Rectal smooth muscle tissue (tissue), 1 donor: ENCODE measurements around the gene ARGLU1.
A peak's percentile ranks its signal among the peaks of the same experiment; 100 is the strongest.

Experiments used
- H3K27ac ChIP-seq: one replicate; pipeline ENCODE4 v1.7.0; 2013; ENCODE audit warnings: low read depth, low read length, inconsistent platforms
- H3K27me3 ChIP-seq: one replicate; pipeline ENCODE4 v1.7.0; 2013; ENCODE audit warnings: low read length; ENCODE audit not compliant: control insufficient read depth, insufficient read depth
- H3K36me3 ChIP-seq: one replicate; pipeline ENCODE4 v1.7.0; 2013; ENCODE audit warnings: low read length; ENCODE audit not compliant: control insufficient read depth, insufficient read depth
- H3K4me1 ChIP-seq: one replicate; pipeline ENCODE4 v1.7.0; 2013; ENCODE audit warnings: low read length; ENCODE audit not compliant: control insufficient read depth, insufficient read depth
- H3K4me3 ChIP-seq: one replicate; pipeline ENCODE4 v1.7.0; 2013; ENCODE audit warnings: low read length
- H3K9ac ChIP-seq: one replicate; pipeline ENCODE4 v1.7.0; 2013; ENCODE audit warnings: low read length

The ARGLU1 gene

GRCh38 chr13:106533943-106534638, 33.8 kb downstream of the ARGLU1 start:
- Histone ChIP-seq H3K27ac (peak overlapping the region; percentile 74), H3K27me3 (no peaks in the 10 kb centered on the region), H3K36me3 (no peaks in the 10 kb centered on the region), H3K4me3 (peak overlapping the region; percentile 67), H3K9ac (no peak overlapping the region), H3K4me1 (peaks cover 7% of the 10 kb centered on the region)

- Histone ChIP-seq H3K27me3 (no peaks in the 10 kb centered on the region), H3K4me3 (peak overlapping the region; percentile 67), H3K9ac (no peak overlapping the region), H3K4me1 (peaks cover 7% of the 10 kb centered on the region), H3K36me3 (no peaks in the 10 kb centered on the region), H3K27ac (peak overlapping the region; percentile 75)
Measured at GRCh38 chr13:106533101-106533942, 34.6 kb downstream of the ARGLU1 start.

GRCh38 chr13:106532111-106532929, 35.6 kb downstream of the ARGLU1 start:
- no peak overlapping the region for H3K9ac ChIP-seq
- peak overlapping the region; percentile 67 for H3K4me3 ChIP-seq
- H3K27me3 ChIP-seq = no peaks in the 10 kb centered on the region
- H3K27ac ChIP-seq = peak overlapping the region; percentile 75
- no peaks in the 10 kb centered on the region for H3K36me3 ChIP-seq
- H3K4me1 ChIP-seq = peaks cover 7% of the 10 kb centered on the region

GRCh38 chr13:106530980-106531481, 36.9 kb downstream of the ARGLU1 start:
- Histone ChIP-seq H3K27me3 (no peaks in the 10 kb centered on the region), H3K27ac (peak overlapping the region; percentile 60), H3K9ac (no peak overlapping the region), H3K36me3 (no peaks in the 10 kb centered on the region), H3K4me3 (peak overlapping the region; percentile 40), H3K4me1 (peaks cover 7% of the 10 kb centered on the region)

- Histone ChIP-seq H3K36me3 (no peaks in the 10 kb centered on the region), H3K4me3 (peak overlapping the region; percentile 40), H3K27me3 (no peaks in the 10 kb centered on the region), H3K4me1 (peaks cover 7% of the 10 kb centered on the region), H3K9ac (no peak overlapping the region), H3K27ac (peak overlapping the region; percentile 60)
Measured at GRCh38 chr13:106530171-106530851, 37.6 kb downstream of the ARGLU1 start.

- no peaks in the 10 kb centered on the region for H3K27me3 ChIP-seq
- no peak overlapping the region for H3K4me3 ChIP-seq
- no peak overlapping the region for H3K9ac ChIP-seq
- peaks cover 7% of the 10 kb centered on the region for H3K4me1 ChIP-seq
- H3K36me3 ChIP-seq = no peaks in the 10 kb centered on the region
- H3K27ac ChIP-seq = no peak overlapping the region
Measured at GRCh38 chr13:106529415-106530170, 38.3 kb downstream of the ARGLU1 start.

GRCh38 chr13:106528718-106529414, 39.1 kb downstream of the ARGLU1 start:
- Histone ChIP-seq H3K36me3 (no peaks in the 10 kb centered on the region), H3K4me1 (peaks cover 7% of the 10 kb centered on the region), H3K4me3 (no peak overlapping the region), H3K27me3 (no peaks in the 10 kb centered on the region), H3K9ac (no peak overlapping the region), H3K27ac (no peak overlapping the region)

- Histone ChIP-seq H3K27ac (no peak overlapping the region), H3K4me1 (peaks cover 12% of the 10 kb centered on the region)
Measured at GRCh38 chr13:106527826-106528225, 40.1 kb downstream of the ARGLU1 start.

GRCh38 chr13:106527445-106527801, 40.5 kb downstream of the ARGLU1 start:
- Histone ChIP-seq H3K4me1 (peaks cover 12% of the 10 kb centered on the region), H3K9ac (no peak overlapping the region), H3K4me3 (no peak overlapping the region), H3K27ac (no peak overlapping the region), H3K27me3 (no peaks in the 10 kb centered on the region), H3K36me3 (no peaks in the 10 kb centered on the region)

More at GRCh38 chr13:106527826-106528225, 40.1 kb downstream of the ARGLU1 start:
- Histone ChIP-seq H3K4me3 (no peak overlapping the region), H3K27me3 (no peaks in the 10 kb centered on the region), H3K9ac (no peak overlapping the region), H3K36me3 (no peaks in the 10 kb centered on the region)

GRCh38 chr13:106526738-106527444, 41.0 kb downstream of the ARGLU1 start:
- no peak overlapping the region for H3K9ac ChIP-seq
- H3K4me3 ChIP-seq = no peak overlapping the region
- H3K27ac ChIP-seq = no peak overlapping the region
- H3K27me3 ChIP-seq = no peaks in the 10 kb centered on the region
- no peaks in the 10 kb centered on the region for H3K36me3 ChIP-seq
- H3K4me1 ChIP-seq = peaks cover 12% of the 10 kb centered on the region
